CD4-positive, alpha-beta T cell treated with Interleukin-4 for 4 hours (primary cell): Measurements from ENCODE around the gene GNG11.
"Not testable (repeated sequence)": the region's sequence is repeated elsewhere in the genome, so short reads cannot be mapped to it uniquely, and the experiment has no call there.

Experiments
- DNase-seq: peaks from one replicate; pipeline ENCODE4 v3.0.0-alpha.2; 2020

Gene GNG11

GRCh38 chr7:93921607-93922566 lies at the start of gene GNG11:
Gene GNG11 (plus strand): TSS chr7:93921735. CDS start chr7:93922138, 403 bp downstream.
- no peak for DNase-seq

DNA sequence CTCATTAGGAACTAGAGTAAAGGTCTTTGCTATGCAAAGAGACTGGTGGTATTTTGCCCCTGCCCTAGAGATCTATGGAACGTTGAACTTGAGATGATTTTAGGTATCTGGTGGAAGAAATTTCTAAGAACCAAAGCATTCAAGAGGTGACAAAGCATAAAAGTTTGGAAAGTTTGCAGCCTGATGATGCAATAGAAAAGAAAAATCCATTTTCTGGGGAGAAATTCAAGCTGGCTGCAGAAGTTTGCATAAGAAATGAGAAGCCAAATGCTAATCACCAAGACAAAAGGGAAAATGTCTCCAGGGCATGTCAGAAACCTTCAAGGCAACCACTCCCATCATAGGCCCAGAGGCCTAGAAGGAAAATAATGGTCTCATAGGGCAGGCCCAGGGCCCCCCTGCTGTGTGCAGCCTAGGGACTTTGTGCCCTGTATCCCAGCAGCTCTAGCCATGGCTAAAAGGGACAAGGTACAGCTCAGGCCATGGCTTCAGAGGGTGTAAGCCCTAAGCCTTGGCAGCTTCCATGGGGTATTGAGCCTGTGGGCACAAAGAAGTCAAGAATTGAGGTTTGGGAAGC lies 47.4 kb upstream of the GNG11 start:
- no peak for DNase-seq

- no peak for DNase-seq
These were observed 43.8 kb upstream of the GNG11 start for GRCh38 chr7:93877742-93878141.

DNA sequence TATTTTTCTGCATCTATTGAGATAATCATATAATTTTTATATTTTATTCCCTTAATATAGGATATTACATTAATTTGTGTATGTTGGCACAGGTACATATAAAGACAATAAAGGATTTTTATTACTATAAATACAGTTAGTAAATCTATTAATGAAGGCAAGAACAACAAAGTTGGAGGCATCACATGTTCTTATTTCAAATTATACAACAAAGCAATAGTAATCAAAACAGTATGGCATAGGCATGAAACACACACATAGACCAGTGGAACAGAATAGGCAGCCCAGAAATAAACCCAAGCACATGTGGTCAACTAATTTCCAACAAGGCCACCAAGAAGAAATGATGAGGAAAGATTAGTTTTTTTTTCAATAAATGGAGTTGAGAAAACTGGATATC lies 42.2 kb upstream of the GNG11 start:
- DNase-seq = no peak

- no peak for DNase-seq
These were observed 39.1 kb upstream of the GNG11 start for GRCh38 chr7:93882468-93882867.

DNA sequence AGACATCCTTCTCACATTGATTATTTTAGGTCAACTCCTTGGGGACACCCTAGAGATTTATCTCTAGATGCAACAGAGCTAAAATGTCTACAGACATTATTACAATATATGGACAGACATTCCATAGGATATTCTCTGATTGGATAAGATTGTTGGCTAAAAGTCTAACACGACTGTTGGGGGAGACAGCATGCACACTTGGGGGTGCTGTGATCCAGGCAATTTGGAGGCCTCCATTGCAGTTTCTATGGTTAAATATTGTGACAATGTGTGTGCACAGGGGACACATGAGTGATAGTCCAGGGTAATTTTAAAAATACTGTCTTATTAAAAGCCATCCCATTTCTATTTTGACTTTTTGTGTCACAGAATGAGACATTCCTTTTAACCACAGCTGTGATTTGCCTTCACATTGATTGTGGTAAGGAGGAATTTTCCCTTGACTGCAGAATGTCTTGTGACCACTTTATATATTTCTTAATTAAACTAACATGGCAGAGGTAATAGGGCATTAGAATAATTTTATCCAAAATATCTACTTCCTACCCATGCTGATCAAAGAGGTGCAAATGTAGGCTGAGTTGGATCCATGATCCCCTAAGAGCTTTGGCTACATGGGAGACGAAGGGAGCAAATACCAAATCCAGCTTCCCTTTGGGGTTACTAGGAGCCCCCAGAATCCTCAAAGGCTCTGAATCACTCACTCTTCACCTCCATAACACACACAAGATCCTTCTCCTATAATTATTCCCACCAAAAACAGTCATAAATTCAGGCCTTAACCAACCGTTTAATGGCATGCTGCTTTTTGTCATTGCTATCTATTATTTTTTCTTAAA lies 38.2 kb upstream of the GNG11 start:
- no peak for DNase-seq

DNA sequence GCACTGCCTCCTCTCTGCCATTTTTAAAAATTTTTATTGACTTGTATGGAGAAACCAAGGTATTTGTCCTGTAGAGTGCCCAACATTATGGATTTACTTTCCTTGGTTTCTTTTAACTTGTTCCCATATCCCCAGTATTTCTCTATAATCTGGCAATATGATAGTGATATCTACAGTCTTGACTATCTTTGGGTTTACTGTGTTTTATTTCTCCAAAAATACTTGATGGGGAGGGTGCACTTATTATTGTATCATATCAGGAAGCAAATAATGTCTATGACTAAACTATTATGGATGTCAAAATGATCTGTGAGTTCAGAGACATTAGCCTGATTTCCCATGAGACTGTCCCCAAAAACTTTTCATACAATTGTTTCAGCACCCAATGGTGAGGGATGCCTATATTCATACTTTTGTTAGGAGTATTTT lies 37.6 kb upstream of the GNG11 start:
- DNase-seq = no peak

- no peak for DNase-seq
These were observed 37.0 kb upstream of the GNG11 start for GRCh38 chr7:93884541-93884940.

DNA sequence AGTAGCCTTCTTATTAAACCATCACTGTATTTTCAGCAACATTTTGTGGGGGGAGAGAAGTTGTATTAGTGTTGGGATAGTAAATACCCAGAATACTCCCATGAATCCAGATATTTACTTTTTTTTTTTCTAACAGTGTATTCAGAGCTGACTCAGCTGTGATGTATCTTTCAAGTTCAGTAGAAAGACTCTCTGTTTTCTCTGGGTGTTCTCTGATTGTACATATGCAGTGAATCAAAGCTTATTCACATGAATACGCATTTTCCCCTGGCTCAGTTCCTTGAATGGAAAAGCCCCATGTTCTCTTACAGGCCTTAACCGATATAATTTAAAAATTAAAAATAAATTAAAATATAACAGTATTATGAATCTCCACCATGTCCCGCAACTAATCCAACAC lies 32.3 kb upstream of the GNG11 start:
- DNase-seq = no peak

DNA sequence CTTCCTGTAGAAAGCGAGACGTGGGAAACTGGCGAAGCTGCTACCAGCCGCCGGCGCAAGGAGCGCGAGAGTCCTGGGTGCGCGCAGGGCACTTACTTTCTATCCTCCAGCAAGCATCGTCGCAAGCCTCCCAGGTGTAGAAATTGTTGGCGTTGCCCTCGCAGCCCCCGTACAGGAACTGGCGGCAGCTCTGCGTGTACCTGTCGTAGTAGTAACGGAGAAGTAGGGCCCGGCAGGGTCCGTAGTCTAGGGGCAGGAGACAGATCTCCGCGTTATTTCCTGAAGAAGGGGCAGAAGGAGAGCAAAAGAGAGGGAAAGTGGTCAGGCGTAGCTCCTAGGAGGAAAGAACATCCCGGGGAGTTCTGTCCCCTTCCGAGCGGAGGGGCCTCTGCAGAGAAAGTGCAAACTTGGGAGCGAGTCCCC lies 31.5 kb upstream of the GNG11 start:
- no peak for DNase-seq

DNA sequence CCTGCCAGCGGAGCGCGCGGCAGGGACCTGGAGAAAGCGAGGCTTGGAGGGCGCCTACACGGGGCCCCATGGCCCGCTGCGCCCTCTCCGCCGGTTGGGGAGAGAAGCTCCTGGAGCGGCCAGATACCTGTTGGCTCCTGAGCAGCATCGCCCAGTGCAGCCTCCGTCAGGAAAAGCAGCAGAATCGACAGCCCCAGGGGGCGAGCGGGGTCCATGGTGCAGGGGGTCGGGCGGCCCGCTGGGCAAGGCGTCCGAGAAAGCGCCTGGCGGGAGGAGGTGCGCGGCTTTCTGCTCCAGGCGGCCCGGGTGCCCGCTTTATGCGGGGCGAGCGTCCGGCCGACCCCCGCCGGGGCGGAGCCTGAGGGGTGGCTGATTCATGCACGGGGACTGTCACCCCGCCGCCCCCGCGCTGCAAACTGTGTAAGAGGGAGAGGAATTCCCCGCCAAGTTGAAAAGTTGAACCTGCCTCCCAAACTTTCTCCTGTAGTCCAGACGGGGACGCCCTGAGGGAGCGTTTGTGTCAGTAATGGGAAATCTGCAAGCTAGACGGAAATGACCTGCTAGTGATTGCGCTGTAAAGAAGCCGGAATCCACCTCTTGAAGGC lies 31.0 kb upstream of the GNG11 start, which contains the start of gene TFPI2:
TFPI2 (minus strand) TSS at position 290 of the 605 bp plus-strand sequence; CDS start at position 215, 75 bp downstream.
- DNase-seq = no peak

GRCh38 chr7:93894426-93894825 lies 27.1 kb upstream of the GNG11 start:
- DNase-seq = no peak

DNA sequence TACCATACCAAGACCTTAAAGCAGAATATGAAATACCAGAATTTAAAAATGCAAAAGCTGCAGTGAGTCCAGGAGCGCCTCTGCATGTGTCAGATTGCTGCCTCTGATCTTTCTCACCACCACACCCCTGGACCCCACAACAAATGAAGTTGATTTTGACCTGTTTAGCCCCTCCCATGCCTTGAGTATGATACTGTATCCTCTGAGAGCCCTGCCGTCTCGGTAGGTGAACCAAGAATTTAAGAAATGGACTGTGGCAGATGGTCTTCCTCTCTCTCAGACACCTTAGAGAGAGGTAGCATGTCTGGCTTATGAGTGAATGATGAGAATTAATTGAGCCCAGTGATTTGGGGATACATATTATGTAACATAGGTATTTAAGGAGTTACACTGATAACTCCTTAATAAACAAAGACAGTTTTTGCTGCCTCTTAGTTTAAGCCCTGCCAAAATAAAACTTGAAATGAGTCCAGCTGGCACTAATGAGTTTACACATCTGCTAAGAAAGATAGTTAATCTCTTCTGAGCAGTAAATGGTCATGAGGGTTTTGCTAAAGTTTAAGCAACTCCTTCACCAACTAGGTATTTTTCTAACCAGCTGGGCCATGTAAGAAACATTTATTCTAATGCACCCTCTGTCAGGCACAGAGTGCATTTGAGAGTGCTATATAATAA lies 26.4 kb upstream of the GNG11 start:
- no peak for DNase-seq

DNA sequence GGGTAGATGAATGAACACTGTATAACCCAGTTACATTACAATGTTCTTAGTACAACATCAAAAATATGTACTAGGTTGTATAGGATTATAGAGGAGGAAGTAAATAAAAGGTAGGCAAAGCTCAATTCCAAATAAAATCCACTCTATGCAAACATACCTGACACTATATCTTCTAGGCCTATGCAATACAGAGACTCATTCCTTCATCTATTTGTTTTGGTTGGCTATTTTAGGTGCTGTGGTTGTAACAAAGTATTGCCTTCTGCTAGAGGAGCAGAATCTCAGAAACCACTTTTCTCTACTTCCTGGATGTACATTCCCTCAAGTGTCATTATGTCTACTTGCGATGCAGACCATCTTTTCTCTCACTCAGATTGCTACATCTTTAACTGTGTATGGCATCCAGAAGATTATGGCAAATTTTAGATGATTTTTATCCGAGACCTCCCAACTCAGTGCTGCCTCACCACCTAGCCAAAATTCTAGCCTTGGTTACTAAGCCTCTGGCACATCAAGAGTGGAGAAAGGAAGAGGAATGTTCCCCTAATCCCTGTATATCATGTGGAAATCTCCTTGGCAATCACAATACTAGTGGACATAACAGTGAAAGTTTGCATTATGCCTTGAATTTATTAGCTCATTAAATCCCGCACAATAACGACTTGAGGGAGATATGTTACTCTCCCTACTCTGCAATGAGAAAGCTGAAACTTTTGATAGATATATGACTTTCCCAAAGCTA lies 25.5 kb upstream of the GNG11 start:
- DNase-seq = no peak

DNA sequence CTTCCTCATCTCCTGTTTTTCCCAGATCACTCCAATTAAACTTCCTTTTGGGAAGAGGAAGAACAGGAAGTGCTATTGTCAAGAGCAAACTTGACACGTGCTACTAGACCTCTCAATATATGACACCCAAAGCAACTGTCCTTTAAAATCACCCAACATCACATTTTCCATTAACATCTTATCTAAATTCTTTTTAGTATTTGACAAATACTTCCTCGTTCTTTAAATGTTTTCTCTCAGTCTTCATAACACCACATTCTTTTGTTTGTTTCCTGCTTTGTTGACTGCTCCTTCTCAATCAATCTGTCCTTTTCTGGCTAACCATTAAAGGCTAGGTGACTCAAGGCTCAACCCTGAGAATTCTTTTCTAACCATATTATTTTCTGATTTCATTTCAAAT lies 23.9 kb upstream of the GNG11 start:
- no peak for DNase-seq

- DNase-seq = no peak
These were observed 18.6 kb upstream of the GNG11 start for GRCh38 chr7:93902777-93903423.

DNA sequence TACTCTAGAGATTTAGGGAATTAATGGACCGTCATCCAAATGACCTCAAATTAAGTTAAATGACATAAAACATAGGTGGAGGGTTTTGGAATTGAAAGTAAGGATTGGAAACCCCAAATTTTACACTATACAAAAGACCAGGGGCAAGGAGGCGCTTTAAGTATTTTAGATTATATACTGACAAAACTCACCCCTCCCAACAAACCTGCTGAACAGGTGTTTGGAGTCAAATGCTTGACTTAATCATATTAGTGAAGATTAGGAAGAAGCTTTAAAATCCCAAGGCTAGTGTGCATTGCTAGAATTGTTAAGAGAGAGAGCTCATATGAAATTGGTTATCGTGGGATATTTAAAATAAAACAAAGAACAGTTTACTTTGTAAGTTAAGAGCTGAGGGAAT lies 15.3 kb upstream of the GNG11 start, which contains the start of gene GNGT1:
GNGT1 (plus strand) TSS at position 301 of the 400 bp plus-strand sequence. CDS start 180 bp downstream, outside the sequence.
- no peak for DNase-seq

DNA sequence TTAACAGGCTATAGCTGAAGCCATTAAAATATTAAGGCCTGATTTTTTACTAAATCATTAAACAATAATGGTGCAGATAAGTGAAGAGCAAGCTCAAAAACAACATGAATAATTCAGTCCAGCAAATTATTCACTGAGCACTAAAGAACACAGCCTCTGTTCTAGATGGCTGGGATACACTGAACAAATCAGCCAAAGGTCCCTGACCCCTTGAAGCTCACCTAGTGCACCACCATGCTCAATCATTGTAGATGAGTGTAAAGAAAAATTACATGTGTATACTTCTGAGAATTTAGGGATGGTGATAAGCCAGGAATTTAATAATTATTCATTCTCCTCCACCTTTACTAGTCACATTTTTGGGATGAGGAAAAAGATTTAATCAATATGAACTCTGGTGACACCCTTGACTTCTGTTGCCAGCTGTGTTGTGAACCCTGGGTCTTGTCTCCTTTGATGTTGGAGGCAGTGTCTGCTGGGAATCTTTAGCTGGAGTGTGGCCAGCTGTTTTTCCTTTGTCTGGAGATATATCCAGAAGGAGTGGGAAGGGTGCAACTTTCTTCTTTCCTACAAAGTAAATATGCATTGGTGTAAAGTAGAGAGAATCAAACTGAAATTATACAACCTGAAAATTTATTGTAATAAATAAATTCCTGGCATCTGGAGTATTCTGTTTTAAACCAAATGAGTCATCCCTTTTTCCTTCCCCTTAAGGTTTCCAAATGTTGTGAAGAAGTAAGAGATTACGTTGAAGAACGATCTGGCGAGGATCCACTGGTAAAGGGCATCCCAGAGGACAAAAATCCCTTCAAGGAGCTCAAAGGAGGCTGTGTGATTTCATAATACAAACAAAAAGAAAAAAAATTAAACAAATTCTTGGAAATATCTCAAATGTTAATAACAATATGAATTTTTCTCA lies 11.2 kb upstream of the GNG11 start:
- no peak for DNase-seq

DNA sequence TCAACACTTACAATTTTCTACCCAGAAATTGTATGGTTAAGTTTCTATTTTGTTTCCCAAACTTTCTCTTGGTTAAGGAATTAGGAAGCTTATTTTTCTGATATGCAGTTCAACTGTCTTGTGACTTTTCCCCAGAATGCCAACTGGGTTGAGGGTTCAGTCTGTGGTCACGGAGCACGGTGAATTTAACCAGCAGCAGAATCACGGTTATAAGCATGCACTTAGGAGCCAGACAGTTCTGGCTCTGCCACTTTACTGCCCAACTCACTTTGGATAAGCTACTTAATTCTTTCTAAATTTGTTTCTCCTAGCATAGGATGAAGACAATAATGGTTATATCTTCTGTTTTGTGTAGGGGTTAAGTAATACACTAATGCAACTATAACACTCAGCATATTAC lies 10.3 kb upstream of the GNG11 start:
- not testable (repeated sequence) for DNase-seq

GRCh38 chr7:93911661-93912060 lies 9.9 kb upstream of the GNG11 start:
- DNase-seq = not testable (repeated sequence)
